AG10803 (cell line): ENCODE results near the gene ITPR1.

ENCODE experiments used
- DNase-seq: peaks from one replicate; pipeline ENCODE4 v3.0.0; 2010; ENCODE audit warnings: low read depth
- H3K4me3 ChIP-seq: 2 replicates; pipeline ENCODE4 v1.5.1; 2011; ENCODE audit warnings: mild to moderate bottlenecking, low read length, control low read depth
- TF ChIP-seq, protein P1 (sequence below): conservative IDR thresholded peaks from 2 replicates; pipeline ENCODE4 v1.5.1; 2011; ENCODE audit warnings: mild to moderate bottlenecking, low read length, control low read depth, inconsistent platforms

The ITPR1 gene

DNA sequence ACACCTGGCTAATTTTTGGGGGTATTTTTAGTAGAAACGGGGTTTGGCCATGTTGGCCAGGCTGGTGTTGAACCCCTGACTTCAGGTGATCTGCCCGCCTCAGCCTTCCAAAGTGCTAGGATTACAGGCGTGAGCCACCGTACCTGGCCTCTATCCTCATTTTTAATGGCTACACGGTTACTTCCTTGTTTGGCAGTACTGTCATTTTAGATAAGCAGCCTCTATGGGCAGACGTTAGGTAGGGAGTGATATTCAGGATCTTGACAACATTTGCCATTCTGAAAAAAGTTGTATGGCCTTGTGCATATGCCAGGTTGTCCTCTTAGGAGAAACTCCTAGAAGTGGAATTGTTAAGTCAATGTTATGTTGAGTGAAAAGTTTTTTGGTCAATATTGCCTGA, 141.7 kb downstream of the ITPR1 start:
- TF ChIP-seq, protein P1, sequence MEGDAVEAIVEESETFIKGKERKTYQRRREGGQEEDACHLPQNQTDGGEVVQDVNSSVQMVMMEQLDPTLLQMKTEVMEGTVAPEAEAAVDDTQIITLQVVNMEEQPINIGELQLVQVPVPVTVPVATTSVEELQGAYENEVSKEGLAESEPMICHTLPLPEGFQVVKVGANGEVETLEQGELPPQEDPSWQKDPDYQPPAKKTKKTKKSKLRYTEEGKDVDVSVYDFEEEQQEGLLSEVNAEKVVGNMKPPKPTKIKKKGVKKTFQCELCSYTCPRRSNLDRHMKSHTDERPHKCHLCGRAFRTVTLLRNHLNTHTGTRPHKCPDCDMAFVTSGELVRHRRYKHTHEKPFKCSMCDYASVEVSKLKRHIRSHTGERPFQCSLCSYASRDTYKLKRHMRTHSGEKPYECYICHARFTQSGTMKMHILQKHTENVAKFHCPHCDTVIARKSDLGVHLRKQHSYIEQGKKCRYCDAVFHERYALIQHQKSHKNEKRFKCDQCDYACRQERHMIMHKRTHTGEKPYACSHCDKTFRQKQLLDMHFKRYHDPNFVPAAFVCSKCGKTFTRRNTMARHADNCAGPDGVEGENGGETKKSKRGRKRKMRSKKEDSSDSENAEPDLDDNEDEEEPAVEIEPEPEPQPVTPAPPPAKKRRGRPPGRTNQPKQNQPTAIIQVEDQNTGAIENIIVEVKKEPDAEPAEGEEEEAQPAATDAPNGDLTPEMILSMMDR, result no peak
- DNase-seq, result no peak
- H3K4me3 ChIP-seq, result no peak overlapping the region

DNA sequence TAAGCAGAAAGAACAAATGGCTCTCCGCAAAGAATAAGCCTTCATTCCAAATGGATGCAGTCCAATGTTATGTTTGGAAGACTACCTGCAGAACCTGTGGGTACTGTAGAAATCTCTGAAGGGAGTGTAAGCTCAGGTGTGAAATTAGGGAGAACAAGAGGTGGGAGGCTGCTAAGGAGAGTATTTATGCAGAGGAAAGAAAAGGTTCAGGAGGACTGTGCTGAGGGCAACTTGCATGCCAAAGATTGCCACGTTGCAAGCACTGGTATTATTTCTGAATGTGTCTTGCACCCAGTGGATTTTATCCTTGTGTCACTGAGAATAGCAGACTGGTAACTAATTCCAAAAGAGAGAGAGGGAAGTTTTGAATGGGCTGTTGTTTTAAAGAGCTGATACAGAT, 144.1 kb downstream of the ITPR1 start:
- TF ChIP-seq, protein P1, result no peak
- DNase-seq, result no peak
- no peak overlapping the region for H3K4me3 ChIP-seq

DNA sequence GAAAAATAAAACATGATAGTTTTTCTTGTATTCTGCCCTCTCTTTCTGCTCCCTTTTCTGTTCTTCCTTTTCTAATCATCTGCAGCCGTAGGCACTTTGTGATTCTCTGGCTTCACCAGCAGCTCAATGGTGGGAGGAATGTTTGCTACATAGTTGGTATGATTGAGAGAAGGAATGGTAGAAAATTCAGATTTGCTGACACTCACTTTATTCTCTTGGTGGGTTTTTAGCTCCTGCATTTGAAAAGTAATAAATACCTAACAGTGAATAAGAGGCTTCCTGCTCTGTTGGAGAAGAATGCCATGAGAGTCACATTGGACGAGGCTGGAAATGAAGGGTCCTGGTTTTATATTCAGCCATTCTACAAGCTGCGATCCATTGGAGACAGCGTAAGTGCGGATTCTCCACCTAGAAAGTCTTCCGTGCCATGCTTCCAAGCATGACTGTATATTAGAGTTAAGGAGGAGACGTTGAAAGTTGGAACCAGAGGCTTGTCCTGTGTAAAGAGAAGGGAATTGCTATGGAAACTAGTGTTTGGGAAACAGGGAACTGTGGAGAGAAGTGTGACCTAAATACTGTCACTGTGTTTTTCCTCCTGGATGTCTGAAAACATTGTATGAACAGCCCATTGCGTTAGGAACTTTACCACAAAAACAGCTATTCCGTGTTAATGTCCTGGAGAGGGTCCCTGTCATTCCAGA, 148.9 kb downstream of the ITPR1 start:
- H3K4me3 ChIP-seq, result no peak overlapping the region
- no peak for DNase-seq
- TF ChIP-seq, protein P1, result no peak

DNA sequence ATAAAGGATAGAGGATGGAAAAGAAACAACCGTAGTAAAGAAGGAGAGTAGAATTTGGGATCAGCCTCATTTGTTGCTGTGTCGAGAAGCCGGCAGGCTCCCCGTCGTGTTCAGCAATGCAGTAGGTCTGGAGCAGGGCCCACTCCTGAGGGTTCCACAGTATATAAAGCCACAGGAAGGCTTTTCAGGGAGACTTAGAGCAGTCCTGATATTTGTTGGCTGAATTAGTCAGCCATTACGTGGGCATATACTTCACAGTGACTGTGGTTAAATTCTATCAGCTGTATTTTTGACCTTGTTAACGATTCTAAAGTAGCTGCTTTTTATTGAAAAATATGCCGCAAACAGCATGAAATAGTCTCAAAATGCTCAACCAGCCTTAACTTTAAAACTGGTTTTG, 149.5 kb downstream of the ITPR1 start:
- H3K4me3 ChIP-seq, result no peak overlapping the region
- TF ChIP-seq, protein P1, result no peak
- DNase-seq, result no peak

DNA sequence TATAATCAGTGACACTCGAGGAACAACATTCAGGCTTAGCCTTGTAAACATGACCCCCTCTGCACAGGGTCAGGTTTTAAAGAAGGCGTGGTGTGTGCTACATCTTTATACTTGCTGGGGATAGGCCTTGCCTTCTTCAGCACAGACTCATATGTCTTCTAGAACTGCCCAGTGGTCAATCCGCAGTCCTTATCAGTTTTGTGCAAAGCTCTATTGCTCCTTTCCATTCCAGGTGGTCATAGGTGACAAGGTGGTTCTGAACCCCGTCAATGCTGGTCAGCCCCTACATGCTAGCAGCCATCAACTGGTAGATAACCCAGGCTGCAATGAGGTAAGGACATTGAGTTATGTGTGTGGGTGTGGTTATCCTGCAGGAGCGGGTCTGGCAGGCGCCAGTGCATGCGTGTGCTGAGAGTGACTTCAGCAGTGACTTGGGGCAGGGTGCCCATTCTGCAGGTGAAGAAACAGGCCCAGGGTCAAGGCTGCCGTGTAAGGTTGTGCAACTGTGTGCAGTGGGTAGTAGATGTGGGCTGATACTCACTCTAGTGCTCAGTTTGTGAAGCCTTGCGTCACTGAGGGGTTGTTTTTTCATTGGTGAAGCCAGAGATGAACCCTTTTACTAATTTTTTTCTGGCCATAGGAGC, 150.9 kb downstream of the ITPR1 start:
- no peak for DNase-seq
- TF ChIP-seq, protein P1, result no peak
- H3K4me3 ChIP-seq, result no peak overlapping the region

DNA sequence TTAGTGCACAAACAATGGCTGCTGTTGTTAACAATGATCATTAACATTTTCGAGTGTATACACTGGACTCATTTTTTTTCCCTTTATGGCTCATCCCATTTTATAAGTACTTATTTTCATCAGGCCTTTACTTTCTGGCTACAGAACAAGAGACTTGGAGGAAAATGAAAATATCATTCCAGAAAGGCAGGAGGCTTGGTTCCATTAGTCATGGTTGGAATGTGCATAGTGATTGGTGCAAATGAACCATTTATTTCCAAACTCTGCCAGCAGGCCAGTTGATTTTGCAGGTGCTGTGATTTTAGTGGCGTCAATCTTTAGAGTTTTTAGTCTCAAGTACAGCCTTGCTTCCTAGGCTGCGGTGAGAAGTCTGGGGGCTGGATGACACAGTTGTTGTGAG, 151.8 kb downstream of the ITPR1 start:
- H3K4me3 ChIP-seq, result no peak overlapping the region
- TF ChIP-seq, protein P1, result no peak
- DNase-seq, result peak; percentile 17

DNA sequence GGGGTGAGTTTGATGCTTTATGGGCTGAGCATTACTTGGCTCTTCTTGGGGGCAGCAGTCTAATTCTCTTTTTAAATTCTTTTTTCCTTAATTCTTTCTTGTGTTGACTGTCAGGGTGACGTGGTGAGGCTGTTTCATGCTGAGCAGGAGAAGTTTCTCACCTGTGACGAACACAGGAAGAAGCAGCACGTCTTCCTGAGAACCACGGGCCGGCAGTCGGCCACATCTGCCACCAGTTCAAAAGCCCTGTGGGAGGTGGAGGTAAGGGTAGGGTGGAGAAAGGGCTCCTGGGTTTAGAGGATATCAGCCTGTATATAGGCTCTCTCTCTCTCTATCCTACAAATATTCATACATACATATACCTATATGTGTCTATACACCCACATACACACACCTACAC, 152.3 kb downstream of the ITPR1 start:
- DNase-seq, result no peak
- TF ChIP-seq, protein P1, result no peak
- H3K4me3 ChIP-seq, result no peak overlapping the region
